Tongue (tissue), 2 donors: ENCODE results near the gene INSM2. TPM values are rescaled to one million over a fixed set of nuclear protein-coding genes. Genes with fewer than 3 reads are reported as not detected.
A peak's percentile ranks its signal among the peaks of the same experiment; 100 is the strongest.

ENCODE experiments used
- DNase-seq: peaks from one replicate; pipeline ENCODE4 v3.0.0-alpha.2; 2015
- total RNA-seq: library from RNA; depleted of rRNA; stranded (reverse); fragments of >200 nt; gene quantifications from one replicate; pipeline ENCODE4 v1.2.3, GENCODE V29; 2014

INSM2 gene
- total RNA-seq, 1 donor from 2014 or later, result not detected

DNA sequence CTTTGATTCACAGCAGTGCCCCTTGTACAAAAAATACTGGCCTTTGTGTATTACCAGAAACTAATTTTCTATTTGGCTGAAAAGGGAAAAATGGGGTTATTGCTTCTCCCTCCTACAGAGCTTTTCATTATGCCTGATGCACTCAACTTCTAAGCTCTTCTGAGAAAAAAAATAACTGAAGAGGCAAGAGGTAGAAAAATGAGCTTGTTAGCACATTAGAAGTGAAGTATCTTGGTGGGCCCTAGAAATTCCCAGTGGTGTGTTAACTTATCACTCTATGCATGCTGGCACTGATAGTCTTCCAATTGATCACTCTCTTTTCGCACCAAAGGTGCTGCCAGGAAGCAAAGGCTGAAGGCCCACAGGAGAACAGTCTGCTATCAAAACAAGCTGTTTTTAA is 17.1 kb downstream of the INSM2 start:
- DNase-seq, result no peak

DNA sequence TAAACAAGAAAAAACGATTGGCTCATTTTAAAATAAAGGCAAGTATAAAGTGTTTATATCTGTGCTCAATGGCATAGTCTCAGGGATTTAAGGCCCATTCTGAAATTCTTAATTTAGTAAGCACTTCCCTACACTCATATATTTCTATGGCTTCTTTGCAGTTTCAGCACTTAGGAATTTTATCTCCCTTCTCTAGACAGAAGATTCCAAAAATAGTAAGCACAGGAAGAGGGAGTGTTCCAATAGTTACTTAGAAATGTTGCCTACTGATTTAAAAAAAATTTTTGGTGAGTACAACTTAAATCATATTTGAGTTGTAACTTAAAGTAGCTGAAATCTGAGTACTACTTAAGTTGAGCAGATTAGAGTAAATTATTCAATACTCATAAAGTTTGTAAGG is 19.8 kb downstream of the INSM2 start:
- DNase-seq, result no peak

DNA sequence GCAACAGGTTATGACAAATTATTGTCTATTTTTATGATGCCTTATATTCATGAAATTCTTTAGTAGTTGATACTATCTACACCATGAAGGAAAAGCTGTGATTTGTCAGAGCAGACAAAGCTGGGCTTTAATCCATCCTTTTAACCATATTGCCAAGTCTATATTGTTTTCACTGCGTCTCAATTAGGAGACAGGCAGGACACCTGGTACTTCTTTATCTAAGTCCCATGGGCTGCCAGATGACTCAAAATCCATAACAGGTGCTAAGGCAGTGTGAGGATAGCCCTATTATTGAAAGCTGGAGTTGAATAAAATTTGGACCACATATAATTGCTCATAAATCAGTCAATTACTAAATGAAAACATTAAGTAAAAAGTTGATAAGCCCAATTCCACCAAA is 22.6 kb downstream of the INSM2 start:
- no peak for DNase-seq

GRCh38 chr14:35557221-35557747 is 23.3 kb downstream of the INSM2 start:
- no peak for DNase-seq

GRCh38 chr14:35558680-35559079 is 24.7 kb downstream of the INSM2 start:
- DNase-seq, result peak; percentile 21

DNA sequence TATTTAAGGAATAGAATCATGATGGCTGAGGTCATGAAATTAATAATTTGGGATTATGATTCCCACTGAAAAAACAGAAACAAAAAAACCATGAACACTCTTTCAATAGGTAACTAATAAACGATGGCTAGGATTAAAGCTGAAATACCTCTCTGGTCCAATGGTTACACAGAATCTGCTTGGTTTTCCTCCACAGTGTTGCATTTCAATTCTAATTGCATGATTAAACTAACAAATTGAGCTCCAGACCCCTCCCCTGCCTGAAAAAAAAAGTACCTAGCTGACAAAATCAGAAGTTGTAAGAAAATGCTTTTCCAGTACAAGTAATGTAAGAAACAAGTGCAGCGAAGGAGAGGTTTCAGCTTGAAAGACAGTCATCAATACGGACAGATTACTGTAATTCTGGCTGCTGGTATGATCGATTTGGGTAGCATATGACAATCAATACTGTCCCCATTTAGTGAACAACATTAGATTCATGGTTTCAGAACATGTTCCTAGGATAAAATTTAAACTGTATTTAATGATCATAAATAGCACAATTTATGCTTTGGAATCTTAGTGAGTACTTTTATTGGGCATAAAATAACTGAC is 32.0 kb downstream of the INSM2 start:
- DNase-seq, result no peak

- DNase-seq, result no peak
These were observed 37.6 kb downstream of the INSM2 start for GRCh38 chr14:35571598-35571997.

- DNase-seq, result no peak
These were observed 39.9 kb downstream of the INSM2 start for GRCh38 chr14:35573911-35574310.

GRCh38 chr14:35576260-35576659 is 42.3 kb downstream of the INSM2 start:
- peak; percentile 8 for DNase-seq

- no peak for DNase-seq
These were observed 42.9 kb downstream of the INSM2 start for GRCh38 chr14:35576856-35577255.

DNA sequence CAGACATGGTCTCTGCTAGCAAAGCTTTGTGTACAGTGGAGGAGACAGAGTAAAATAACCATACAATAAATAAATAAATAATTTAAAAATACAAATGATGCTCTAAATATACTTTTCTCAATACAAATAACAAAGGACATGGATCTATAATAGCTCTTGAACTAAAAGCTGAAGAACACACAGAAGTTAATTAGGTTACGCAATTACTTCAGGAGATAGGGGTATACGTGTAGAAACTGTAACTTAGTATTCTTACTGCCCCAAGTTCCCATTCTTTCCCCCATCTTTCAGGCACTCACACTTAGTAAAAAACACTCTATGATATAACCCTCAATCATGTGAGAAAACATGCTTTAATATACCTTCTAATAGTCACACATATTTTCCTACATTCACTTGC is 44.2 kb downstream of the INSM2 start:
- DNase-seq, result no peak

DNA sequence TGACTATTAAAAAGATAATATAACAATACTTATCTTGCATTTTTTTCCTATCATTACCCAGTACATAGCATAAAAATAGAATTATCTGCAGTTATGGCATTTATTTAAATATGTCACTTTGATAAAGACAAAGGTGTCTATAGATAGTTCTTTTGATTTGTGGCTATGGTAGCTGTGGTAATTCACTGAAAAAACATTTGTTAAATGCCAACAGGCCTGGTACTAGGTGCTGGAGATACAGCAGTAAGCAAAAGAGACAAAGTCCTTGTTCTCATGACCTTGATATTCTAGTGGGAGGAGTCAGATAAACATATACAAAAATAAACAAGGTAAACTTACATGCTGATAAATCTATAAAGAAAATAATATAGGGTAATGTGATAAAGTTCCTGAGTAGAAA is 44.7 kb downstream of the INSM2 start:
- no peak for DNase-seq

Other genes starting within 250 kb of the INSM2 start
- 165 TPM for gene PSMA6, start 241.8 kb upstream of the INSM2 start, total RNA-seq
- gene NFKBIA, start 129.4 kb upstream of the INSM2 start, total RNA-seq, result 145 TPM